KMS-11 (cell line): Measurements from ENCODE around the gene NOCT.
A peak's percentile ranks its signal among the peaks of the same experiment; 100 is the strongest.

Source experiments
- H2AFZ ChIP-seq: fragments of 200-600 bp; sonication (generic); 2 replicates; pipeline ENCODE4 v1.6.1; 2016; ENCODE audit warnings: antibody characterized with exemption, mixed run types, low read depth
- H3K27ac ChIP-seq: fragments of 200-600 bp; sonication (generic); 2 replicates; pipeline ENCODE4 v1.6.1; 2016; ENCODE audit warnings: mild to moderate bottlenecking, mixed run types
- H3K27me3 ChIP-seq: fragments of 200-600 bp; sonication (generic); 2 replicates; pipeline ENCODE4 v1.6.1; 2017; ENCODE audit warnings: mild to moderate bottlenecking, low read depth, mixed run types, moderate library complexity; ENCODE audit not compliant: insufficient read depth
- H3K36me3 ChIP-seq: fragments of 200-600 bp; sonication (generic); 2 replicates; pipeline ENCODE4 v1.6.1; 2017; ENCODE audit warnings: mild to moderate bottlenecking, mixed run types; ENCODE audit not compliant: insufficient read depth
- H3K4me1 ChIP-seq: fragments of 200-600 bp; sonication (generic); 2 replicates; pipeline ENCODE4 v1.6.1; 2016; ENCODE audit warnings: mild to moderate bottlenecking, low read depth, mixed run types; ENCODE audit not compliant: poor library complexity, severe bottlenecking
- H3K4me2 ChIP-seq: fragments of 200-600 bp; sonication (generic); 2 replicates; pipeline ENCODE4 v1.7.0; 2016; ENCODE audit warnings: mild to moderate bottlenecking, mixed run types
- H3K4me3 ChIP-seq: fragments of 200-600 bp; sonication (generic); IDR thresholded peaks from 2 replicates; pipeline ENCODE4 v1.6.1; 2017; ENCODE audit warnings: low read depth, low read length, mixed read lengths; ENCODE audit not compliant: insufficient read depth
- H3K79me2 ChIP-seq: fragments of 200-600 bp; sonication (generic); 2 replicates; pipeline ENCODE4 v1.6.1; 2016; ENCODE audit warnings: low read depth, mixed run types; ENCODE audit not compliant: insufficient read depth
- H3K9ac ChIP-seq: fragments of 200-600 bp; sonication (generic); 2 replicates; pipeline ENCODE4 v1.6.1; 2016; ENCODE audit warnings: mild to moderate bottlenecking, mixed run types
- H4K20me1 ChIP-seq: fragments of 200-600 bp; sonication (generic); 2 replicates; pipeline ENCODE4 v1.6.1; 2016; ENCODE audit warnings: mild to moderate bottlenecking, mixed run types; ENCODE audit not compliant: insufficient read depth
- TF ChIP-seq, protein P1 (sequence below): fragments of 200-600 bp; sonication (generic); conservative IDR thresholded peaks from 2 replicates; pipeline ENCODE4 v1.6.1; 2017; ENCODE audit warnings: low read depth, mild to moderate bottlenecking, antibody characterized with exemption, low read length, moderate library complexity, mixed read lengths

The NOCT gene

DNA sequence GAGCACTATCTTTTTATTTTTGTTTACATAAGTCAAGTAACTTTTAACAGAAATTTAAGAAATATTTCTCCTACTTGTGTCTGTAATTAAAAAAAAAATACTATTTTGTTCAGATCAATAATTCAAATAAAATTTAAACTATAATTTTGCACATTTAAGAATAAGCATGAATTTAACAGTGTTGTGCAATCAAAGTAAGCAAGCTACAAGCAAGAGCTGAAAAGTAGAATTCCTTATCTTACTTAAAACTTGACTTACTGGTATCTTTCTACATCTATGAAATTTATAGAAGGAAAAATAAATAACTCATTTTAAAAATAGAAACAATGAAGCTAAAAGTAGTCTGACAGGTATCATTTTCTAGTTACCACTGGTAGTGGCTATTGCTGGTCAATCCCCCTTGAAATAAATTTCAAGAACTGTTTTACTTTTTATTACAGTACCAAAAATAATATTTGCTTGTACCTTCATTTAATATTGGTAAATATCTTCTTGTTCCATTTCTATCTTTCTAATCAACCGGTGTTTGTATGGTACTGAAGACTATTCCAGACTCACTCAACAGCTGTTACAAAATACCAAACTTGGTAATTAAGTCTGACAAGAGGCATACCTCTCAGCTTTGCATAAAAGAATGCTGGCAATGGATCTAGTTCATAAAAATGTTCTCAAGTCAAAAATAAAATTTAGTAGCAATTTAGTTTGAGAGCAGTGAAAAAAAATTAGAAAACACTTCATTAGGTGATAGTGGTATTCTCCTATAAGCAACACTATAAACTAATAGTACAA lies 62.2 kb downstream of the NOCT start:
- Histone ChIP-seq H3K9ac (no peak overlapping the region), H3K4me2 (no peak overlapping the region), H3K4me1 (peaks cover 63% of the 10 kb centered on the region), H3K27me3 (no peaks in the 10 kb centered on the region), H3K4me3 (no peak overlapping the region), H2AFZ (no peak overlapping the region), H4K20me1 (peaks cover 26% of the 10 kb centered on the region; the same call in 1 of the 2 replicates), H3K36me3 (0 out of 2 replicates have a peak, but pooled peaks cover 4% of the 10 kb centered on the region), H3K79me2 (peaks cover 97% of the 10 kb centered on the region), H3K27ac (no peak overlapping the region)
- TF ChIP-seq, protein P1, sequence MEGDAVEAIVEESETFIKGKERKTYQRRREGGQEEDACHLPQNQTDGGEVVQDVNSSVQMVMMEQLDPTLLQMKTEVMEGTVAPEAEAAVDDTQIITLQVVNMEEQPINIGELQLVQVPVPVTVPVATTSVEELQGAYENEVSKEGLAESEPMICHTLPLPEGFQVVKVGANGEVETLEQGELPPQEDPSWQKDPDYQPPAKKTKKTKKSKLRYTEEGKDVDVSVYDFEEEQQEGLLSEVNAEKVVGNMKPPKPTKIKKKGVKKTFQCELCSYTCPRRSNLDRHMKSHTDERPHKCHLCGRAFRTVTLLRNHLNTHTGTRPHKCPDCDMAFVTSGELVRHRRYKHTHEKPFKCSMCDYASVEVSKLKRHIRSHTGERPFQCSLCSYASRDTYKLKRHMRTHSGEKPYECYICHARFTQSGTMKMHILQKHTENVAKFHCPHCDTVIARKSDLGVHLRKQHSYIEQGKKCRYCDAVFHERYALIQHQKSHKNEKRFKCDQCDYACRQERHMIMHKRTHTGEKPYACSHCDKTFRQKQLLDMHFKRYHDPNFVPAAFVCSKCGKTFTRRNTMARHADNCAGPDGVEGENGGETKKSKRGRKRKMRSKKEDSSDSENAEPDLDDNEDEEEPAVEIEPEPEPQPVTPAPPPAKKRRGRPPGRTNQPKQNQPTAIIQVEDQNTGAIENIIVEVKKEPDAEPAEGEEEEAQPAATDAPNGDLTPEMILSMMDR = no peak

DNA sequence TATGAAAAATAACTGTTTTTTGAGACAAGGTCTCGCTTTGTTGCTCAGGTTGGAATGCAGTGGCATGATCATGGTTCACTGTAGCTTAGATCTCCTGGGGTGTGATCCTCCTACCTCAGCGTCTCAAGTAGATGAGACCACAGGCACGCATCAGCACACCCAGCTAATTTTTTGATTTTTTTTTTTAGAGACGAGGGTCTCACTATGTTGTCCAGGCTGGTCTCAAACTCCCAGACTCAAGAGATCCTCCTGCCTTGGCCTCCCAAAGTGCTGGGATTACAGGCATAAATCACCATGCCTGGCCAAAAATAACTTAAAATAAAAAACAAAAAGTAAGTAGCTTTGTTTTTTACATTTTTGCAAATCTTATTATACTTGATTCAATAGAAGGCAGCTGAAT lies 63.3 kb downstream of the NOCT start:
- no peak overlapping the region for H2AFZ ChIP-seq
- no peak overlapping the region for H3K4me2 ChIP-seq
- H3K36me3 ChIP-seq = no peaks in the 10 kb centered on the region
- peaks cover 26% of the 10 kb centered on the region; the same call in 1 of the 2 replicates for H4K20me1 ChIP-seq
- H3K4me3 ChIP-seq = no peak overlapping the region
- H3K4me1 ChIP-seq = peaks cover 63% of the 10 kb centered on the region
- H3K9ac ChIP-seq = no peak overlapping the region
- no peaks in the 10 kb centered on the region for H3K27me3 ChIP-seq
- H3K79me2 ChIP-seq = peaks cover 94% of the 10 kb centered on the region
- TF ChIP-seq, protein P1 = no peak
- no peak overlapping the region for H3K27ac ChIP-seq

DNA sequence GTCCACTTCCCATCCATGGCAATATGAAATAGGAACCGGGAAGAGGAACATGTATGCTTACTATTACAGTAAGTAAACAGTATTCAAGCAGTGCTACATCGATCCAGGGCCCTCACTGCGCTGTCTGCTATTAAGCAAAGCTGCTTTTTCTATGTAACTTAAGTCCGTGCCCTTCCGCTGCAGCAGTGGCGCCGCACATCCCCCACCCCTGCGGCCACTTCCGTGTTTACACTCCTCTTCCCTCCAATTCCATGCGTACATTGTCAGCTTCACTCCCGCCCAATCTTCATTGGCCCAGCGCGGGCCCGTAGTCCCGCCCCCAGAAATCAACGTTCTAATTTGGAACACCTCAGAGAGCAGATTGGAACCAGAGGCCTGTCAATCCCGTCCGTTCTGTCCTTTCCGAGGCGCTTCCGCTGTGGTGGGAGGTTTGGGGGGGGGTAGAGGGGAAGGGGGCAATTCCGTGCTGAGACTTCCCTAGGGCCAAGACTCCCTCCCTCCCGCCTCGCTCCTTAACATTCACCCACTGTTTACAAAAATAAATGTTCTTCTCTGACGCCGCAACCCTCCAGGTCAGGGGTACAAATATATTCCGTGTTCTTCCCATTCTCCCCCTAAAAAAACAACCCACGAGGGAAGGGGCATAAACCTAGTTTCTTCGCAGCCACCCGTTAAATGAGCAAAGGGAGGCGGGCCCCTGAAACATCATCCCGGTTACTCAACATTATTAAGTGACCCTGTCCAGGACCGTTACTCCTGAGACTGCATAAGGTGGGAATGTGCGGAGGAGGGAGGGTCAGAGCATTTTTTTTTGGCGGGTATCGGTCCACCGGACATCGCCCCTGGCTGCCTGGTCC lies 67.4 kb downstream of the NOCT start:
- Histone ChIP-seq H3K4me1 (peaks cover 57% of the 10 kb centered on the region), H3K27me3 (no peaks in the 10 kb centered on the region), H3K79me2 (peaks cover 54% of the 10 kb centered on the region), H3K4me3 (no peak overlapping the region), H4K20me1 (peaks cover 21% of the 10 kb centered on the region; the same call in 1 of the 2 replicates), H3K36me3 (no peaks in the 10 kb centered on the region), H3K27ac (peak overlapping the region; percentile 79), H2AFZ (peak overlapping the region; percentile 72), H3K9ac (peak overlapping the region; percentile 79), H3K4me2 (peak overlapping the region; percentile 98)
- TF ChIP-seq, protein P1 = no peak; the same call in 1 of the 2 replicates

DNA sequence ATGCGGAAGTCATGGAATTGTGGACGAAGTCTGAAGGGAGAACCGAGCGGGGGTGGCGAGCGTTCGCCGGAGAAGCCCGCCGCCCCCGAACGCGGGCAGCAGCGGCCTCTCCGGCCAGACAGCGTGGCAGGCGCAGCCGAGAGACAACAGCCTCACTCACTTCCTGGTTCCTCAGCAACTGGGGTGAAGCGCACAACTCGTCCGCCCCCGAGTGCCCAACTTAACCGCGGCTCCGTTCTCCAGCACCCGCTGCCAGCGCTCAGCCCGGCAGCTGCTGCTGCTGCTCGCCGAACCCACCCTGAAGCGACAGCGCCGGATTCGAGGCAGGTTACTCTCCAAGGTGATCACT lies 68.0 kb downstream of the NOCT start:
- H4K20me1 ChIP-seq = peaks cover 18% of the 10 kb centered on the region; the same call in 1 of the 2 replicates
- no peak overlapping the region for H3K4me3 ChIP-seq
- TF ChIP-seq, protein P1 = no peak
- peak overlapping the region; percentile 98 for H3K4me2 ChIP-seq
- peaks cover 48% of the 10 kb centered on the region for H3K79me2 ChIP-seq
- H3K4me1 ChIP-seq = peaks cover 51% of the 10 kb centered on the region
- H3K9ac ChIP-seq = peak overlapping the region; percentile 79
- no peaks in the 10 kb centered on the region for H3K36me3 ChIP-seq
- H3K27ac ChIP-seq = peak overlapping the region; percentile 79
- H2AFZ ChIP-seq = peak overlapping the region; percentile 72
- no peaks in the 10 kb centered on the region for H3K27me3 ChIP-seq
